IMR-90 (cell line): ENCODE results near the gene KRT4. TPM values are rescaled to one million over a fixed set of nuclear protein-coding genes. Genes with fewer than 3 reads are reported as not detected.

Experiments used
- ATAC-seq: fragments of 200-7000 bp; cut with Tn5 transposase; 2 replicates; pipeline ENCODE4 v1.9.1; 2020; ENCODE audit warnings: low read depth, mild to moderate bottlenecking, moderate library complexity
- BruUV-seq: library from RNA; stranded (reverse); fragments of 400-500 nt; replicated peaks from 2 replicates; lab custom pipeline; 2021; lab: Mats Ljungman, UMichigan
- CTCF ChIA-PET: fragments of 300-600 bp; formaldehyde crosslinking; extraction: SDS; loops from one replicate; lab custom pipeline; 2021; ENCODE audit warnings: antibody characterized with exemption; lab: Yijun Ruan, JAX
- POLR2A ChIA-PET: fragments of 300-600 bp; sonication (Branson Sonifier 250); formaldehyde crosslinking; loops from one replicate; lab custom pipeline; 2022; ENCODE audit warnings: antibody characterized with exemption; ENCODE audit not compliant: unreplicated experiment; lab: Charles Lee
- DNase-seq: peaks from one replicate; pipeline ENCODE4 v3.0.0; 2013
- H2AFZ ChIP-seq: replicated peaks from 2 replicates; pipeline ENCODE3; 2013; ENCODE audit warnings: low read length, mild to moderate bottlenecking; ENCODE audit not compliant: poor library complexity
- H2AK5ac ChIP-seq: 2 replicates; pipeline ENCODE4 v1.6.1; 2013; ENCODE audit warnings: low read depth, low read length, inconsistent platforms
- H2AK9ac ChIP-seq: replicated peaks from 2 replicates; pipeline ENCODE3; 2013; ENCODE audit warnings: mild to moderate bottlenecking, low read depth, low read length, moderate library complexity; ENCODE audit not compliant: poor library complexity
- H2BK120ac ChIP-seq: 2 replicates; pipeline ENCODE4 v1.6.1; 2013; ENCODE audit warnings: low read depth, low read length, inconsistent platforms
- H2BK15ac ChIP-seq: 3 replicates; pipeline ENCODE4 v1.6.1; 2013; ENCODE audit warnings: low read depth, low read length, inconsistent platforms
- H2BK20ac ChIP-seq: 2 replicates; pipeline ENCODE4 v1.6.1; 2013; ENCODE audit warnings: low read depth, mild to moderate bottlenecking, inconsistent platforms, low read length, moderate library complexity
- H2BK5ac ChIP-seq: 2 replicates; pipeline ENCODE4 v1.6.1; 2013; ENCODE audit warnings: mild to moderate bottlenecking, low read depth, low read length, inconsistent platforms; ENCODE audit not compliant: poor library complexity, severe bottlenecking
- H3K14ac ChIP-seq: replicated peaks from 2 replicates; pipeline ENCODE4 v1.6.1; 2013; ENCODE audit warnings: low read depth, low read length, inconsistent platforms
- H3K18ac ChIP-seq: 2 replicates; pipeline ENCODE4 v1.6.1; 2013; ENCODE audit warnings: low read depth, low read length, control low read depth
- H3K23ac ChIP-seq: 2 replicates; pipeline ENCODE4 v1.6.1; 2013; ENCODE audit warnings: low read depth, low read length, inconsistent platforms
- H3K27ac ChIP-seq: 2 replicates; pipeline ENCODE4 v1.5.1; 2013; ENCODE audit warnings: mild to moderate bottlenecking, control low read depth, low read length; ENCODE audit not compliant: insufficient read depth
- H3K27me3 ChIP-seq: 2 replicates; pipeline ENCODE4 v1.6.1; 2013; ENCODE audit warnings: low read length; ENCODE audit not compliant: control insufficient read depth, insufficient read depth
- H3K36me3 ChIP-seq: 2 replicates; pipeline ENCODE4 v1.6.1; 2013; ENCODE audit warnings: low read length, mixed read lengths; ENCODE audit not compliant: control insufficient read depth, insufficient read depth
- H3K4ac ChIP-seq: 2 replicates; pipeline ENCODE4 v1.6.1; 2013; ENCODE audit warnings: low read depth, low read length, inconsistent platforms
- H3K4me1 ChIP-seq: 2 replicates; pipeline ENCODE4 v1.6.1; 2013; ENCODE audit warnings: low read length, mixed read lengths; ENCODE audit not compliant: control insufficient read depth, insufficient read depth
- H3K4me2 ChIP-seq: 2 replicates; pipeline ENCODE4 v1.6.1; 2013; ENCODE audit warnings: low read depth, mild to moderate bottlenecking, control low read depth, low read length, moderate library complexity
- H3K4me3 ChIP-seq: 2 replicates; pipeline ENCODE4 v1.5.1; 2013; ENCODE audit warnings: low read depth, mild to moderate bottlenecking, control low read depth, low read length, moderate library complexity; ENCODE audit not compliant: insufficient read depth
- H3K56ac ChIP-seq: 2 replicates; pipeline ENCODE4 v1.6.1; 2013; ENCODE audit warnings: low read length, inconsistent platforms; ENCODE audit not compliant: insufficient read depth; ENCODE audit errors: extremely low read depth
- H3K79me1 ChIP-seq, 2 experiments: 2 replicates each; pipeline ENCODE4 v1.6.1; 2013; ENCODE audit warnings: low read length in 2 of 2, inconsistent platforms in 1 of 2, low read depth in 1 of 2
- H3K9ac ChIP-seq: 2 replicates; pipeline ENCODE4 v1.6.1; 2013; ENCODE audit warnings: low read depth, low read length, control low read depth
- H3K9me1 ChIP-seq: 2 replicates; pipeline ENCODE4 v1.6.1; 2013; ENCODE audit warnings: low read length, inconsistent platforms; ENCODE audit not compliant: insufficient read depth
- H3K9me3 ChIP-seq: 2 replicates; pipeline ENCODE4 v1.6.1; 2013; ENCODE audit warnings: low read length; ENCODE audit not compliant: control insufficient read depth, insufficient read depth
- H4K20me1 ChIP-seq: 2 replicates; pipeline ENCODE4 v1.6.1; 2013; ENCODE audit warnings: low read length, inconsistent platforms; ENCODE audit not compliant: insufficient read depth
- H4K5ac ChIP-seq: 2 replicates; pipeline ENCODE4 v1.6.1; 2013; ENCODE audit warnings: mild to moderate bottlenecking, low read depth, low read length, control low read depth
- H4K8ac ChIP-seq, 2 experiments: 2 replicates each; pipeline ENCODE4 v1.6.1; 2013; ENCODE audit warnings: low read depth in 2 of 2, low read length in 2 of 2, control low read depth in 1 of 2, inconsistent platforms in 1 of 2
- H4K91ac ChIP-seq: 2 replicates; pipeline ENCODE4 v1.6.1; 2013; ENCODE audit warnings: low read depth, low read length, inconsistent platforms; ENCODE audit not compliant: insufficient read depth
- BHLHE40 ChIP-seq: fragments of 150-350 bp; IDR thresholded peaks from 2 replicates; pipeline ENCODE4 v1.6.1; 2016; ENCODE audit warnings: mild to moderate bottlenecking, low read depth, low read length
- CEBPB ChIP-seq: IDR thresholded peaks from 2 replicates; pipeline ENCODE4 v1.6.1; 2012; ENCODE audit warnings: low read depth, low read length, improper control_type of control experiment
- CHD1 ChIP-seq: IDR thresholded peaks from 2 replicates; pipeline ENCODE4 v1.6.1; 2012; ENCODE audit warnings: low read depth, low read length, improper control_type of control experiment
- FOS ChIP-seq: fragments of 150-350 bp; IDR thresholded peaks from 2 replicates; pipeline ENCODE4 v1.6.1; 2016; ENCODE audit warnings: low read depth, low read length
- MAFK ChIP-seq: IDR thresholded peaks from 2 replicates; pipeline ENCODE4 v1.6.1; 2012; ENCODE audit warnings: low read depth, low read length, improper control_type of control experiment
- MAZ ChIP-seq: IDR thresholded peaks from 2 replicates; pipeline ENCODE4 v1.6.1; 2012; ENCODE audit warnings: low read depth, mild to moderate bottlenecking, low read length, improper control_type of control experiment, moderate library complexity, borderline replicate concordance
- MXI1 ChIP-seq: IDR thresholded peaks from 2 replicates; pipeline ENCODE4 v1.6.1; 2012; ENCODE audit warnings: low read depth, mild to moderate bottlenecking, low read length, moderate library complexity, borderline replicate concordance
- NFE2L2 ChIP-seq: fragments of 150-350 bp; IDR thresholded peaks from 2 replicates; pipeline ENCODE4 v1.6.1; 2016; ENCODE audit warnings: low read depth, mild to moderate bottlenecking, low read length
- POLR2A ChIP-seq: IDR thresholded peaks from 2 replicates; pipeline ENCODE4 v1.6.1; 2012; ENCODE audit warnings: mild to moderate bottlenecking, low read depth, low read length
- RAD21 ChIP-seq: IDR thresholded peaks from 2 replicates; pipeline ENCODE4 v1.6.1; 2012; ENCODE audit warnings: low read length, improper control_type of control experiment
- RCOR1 ChIP-seq: IDR thresholded peaks from 2 replicates; pipeline ENCODE4 v1.6.1; 2012; ENCODE audit warnings: mild to moderate bottlenecking, low read length, improper control_type of control experiment; ENCODE audit not compliant: insufficient replicate concordance
- RFX5 ChIP-seq: IDR thresholded peaks from 2 replicates; pipeline ENCODE4 v1.8.0; 2012; ENCODE audit warnings: low read depth, mild to moderate bottlenecking, low read length, moderate library complexity
- SMC3 ChIP-seq: fragments of 150-350 bp; IDR thresholded peaks from 2 replicates; pipeline ENCODE4 v1.6.1; 2016; ENCODE audit warnings: low read depth, mild to moderate bottlenecking, antibody characterized with exemption, low read length, moderate library complexity
- WGBS, 2 experiments: methylation state at CpG; one replicate each; pipeline versions ENCODE4 v1.1.5 to v1.1.7; 2013; ENCODE audit warnings: missing lambda C conversion rate in 2 of 2; ENCODE audit not compliant: insufficient read length in 1 of 2; ENCODE audit errors: extremely low coverage in 2 of 2; 5-methylcytosine and 5-hydroxymethylcytosine counted together
- dilution Hi-C: fragments of 300-500 bp; cut with HindIII; formaldehyde crosslinking; loops from one replicate; pipeline ENCODE4 v1.14.3; 2018; ENCODE audit warnings: low sequenced_read_pairs; ENCODE audit not compliant: unreplicated experiment
- in situ Hi-C: fragments of 300-500 bp; cut with MboI; formaldehyde crosslinking; loops from 3 replicates; pipeline ENCODE4 v1.14.3; 2019; ENCODE audit warnings: low sequenced_read_pairs, inconsistent platforms, mixed read lengths
- intact Hi-C: fragments of 100-400 bp; cut with micrococcal nuclease; formaldehyde crosslinking; loops from 2 replicates; pipeline ENCODE4 v1.10.0; 2022
- polyA plus RNA-seq, 3 experiments: library from polyadenylated mRNA; depleted of rRNA; stranded (reverse); fragments of >200 nt; gene quantifications; 2 replicates each; pipeline ENCODE4 v1.2.3, GENCODE V29; 2012; ENCODE audit warnings: low replicate concordance in 1 of 3
- total RNA-seq: library from RNA; depleted of rRNA; stranded (reverse); fragments of >200 nt; gene quantifications from 2 replicates; pipeline ENCODE4 v1.2.3, GENCODE V29; 2012
- TF ChIP-seq, protein P1 (sequence below): conservative IDR thresholded peaks from 2 replicates; pipeline ENCODE4 v1.5.1; 2012; ENCODE audit warnings: mild to moderate bottlenecking, low read depth, low read length, improper control_type of control experiment
- TF ChIP-seq, protein P2 (sequence below): fragments of 150-350 bp; IDR thresholded peaks from 2 replicates; pipeline ENCODE4 v1.6.1; 2016; ENCODE audit warnings: low read depth, mild to moderate bottlenecking, low read length, moderate library complexity, borderline replicate concordance
- TF ChIP-seq, protein P3 (sequence below): fragments of 150-350 bp; IDR thresholded peaks from 2 replicates; pipeline ENCODE4 v1.6.1; 2017; ENCODE audit warnings: mild to moderate bottlenecking, antibody characterized with exemption, low read length, low read depth

KRT4 gene
- total and polyA plus RNA-seq, 2 of the 4 experiments (the other 2 are of a cell fraction) = under 0.01 to 0.07 TPM

DNA sequence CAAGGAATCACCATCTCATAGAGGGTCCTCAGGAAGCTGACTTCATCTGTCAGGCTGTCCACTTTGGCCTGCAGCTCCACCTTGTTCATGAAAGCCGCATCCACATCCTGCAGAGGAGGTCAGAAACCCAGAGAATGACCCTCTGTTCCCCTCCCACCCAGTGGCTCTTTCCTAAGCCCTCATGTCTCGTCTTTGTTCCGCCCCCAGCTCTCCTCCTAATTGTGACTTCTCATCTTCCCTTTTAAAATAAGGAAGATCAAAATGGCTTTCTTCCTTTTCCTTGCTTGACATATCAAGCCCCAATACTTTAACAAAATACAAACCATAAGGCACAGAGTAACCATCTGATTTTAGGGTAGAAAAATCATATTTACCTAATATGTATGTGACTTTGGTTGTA is 41.1 kb downstream of the KRT4 start:
- no peak overlapping the region for H2AK9ac ChIP-seq
- H4K5ac ChIP-seq = no peak overlapping the region
- TF ChIP-seq, protein P1, sequence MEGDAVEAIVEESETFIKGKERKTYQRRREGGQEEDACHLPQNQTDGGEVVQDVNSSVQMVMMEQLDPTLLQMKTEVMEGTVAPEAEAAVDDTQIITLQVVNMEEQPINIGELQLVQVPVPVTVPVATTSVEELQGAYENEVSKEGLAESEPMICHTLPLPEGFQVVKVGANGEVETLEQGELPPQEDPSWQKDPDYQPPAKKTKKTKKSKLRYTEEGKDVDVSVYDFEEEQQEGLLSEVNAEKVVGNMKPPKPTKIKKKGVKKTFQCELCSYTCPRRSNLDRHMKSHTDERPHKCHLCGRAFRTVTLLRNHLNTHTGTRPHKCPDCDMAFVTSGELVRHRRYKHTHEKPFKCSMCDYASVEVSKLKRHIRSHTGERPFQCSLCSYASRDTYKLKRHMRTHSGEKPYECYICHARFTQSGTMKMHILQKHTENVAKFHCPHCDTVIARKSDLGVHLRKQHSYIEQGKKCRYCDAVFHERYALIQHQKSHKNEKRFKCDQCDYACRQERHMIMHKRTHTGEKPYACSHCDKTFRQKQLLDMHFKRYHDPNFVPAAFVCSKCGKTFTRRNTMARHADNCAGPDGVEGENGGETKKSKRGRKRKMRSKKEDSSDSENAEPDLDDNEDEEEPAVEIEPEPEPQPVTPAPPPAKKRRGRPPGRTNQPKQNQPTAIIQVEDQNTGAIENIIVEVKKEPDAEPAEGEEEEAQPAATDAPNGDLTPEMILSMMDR = no peak
- no peak for TF ChIP-seq NFE2L2
- TF ChIP-seq RCOR1 = no peak
- TF ChIP-seq POLR2A = no peak
- no peak for TF ChIP-seq SMC3
- no peak for TF ChIP-seq MAFK
- no peak for TF ChIP-seq CEBPB
- no peak for TF ChIP-seq RFX5
- no peak for TF ChIP-seq BHLHE40
- no peak for TF ChIP-seq CHD1
- TF ChIP-seq, protein P2, sequence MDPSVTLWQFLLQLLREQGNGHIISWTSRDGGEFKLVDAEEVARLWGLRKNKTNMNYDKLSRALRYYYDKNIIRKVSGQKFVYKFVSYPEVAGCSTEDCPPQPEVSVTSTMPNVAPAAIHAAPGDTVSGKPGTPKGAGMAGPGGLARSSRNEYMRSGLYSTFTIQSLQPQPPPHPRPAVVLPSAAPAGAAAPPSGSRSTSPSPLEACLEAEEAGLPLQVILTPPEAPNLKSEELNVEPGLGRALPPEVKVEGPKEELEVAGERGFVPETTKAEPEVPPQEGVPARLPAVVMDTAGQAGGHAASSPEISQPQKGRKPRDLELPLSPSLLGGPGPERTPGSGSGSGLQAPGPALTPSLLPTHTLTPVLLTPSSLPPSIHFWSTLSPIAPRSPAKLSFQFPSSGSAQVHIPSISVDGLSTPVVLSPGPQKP = no peak
- TF ChIP-seq, protein P3, sequence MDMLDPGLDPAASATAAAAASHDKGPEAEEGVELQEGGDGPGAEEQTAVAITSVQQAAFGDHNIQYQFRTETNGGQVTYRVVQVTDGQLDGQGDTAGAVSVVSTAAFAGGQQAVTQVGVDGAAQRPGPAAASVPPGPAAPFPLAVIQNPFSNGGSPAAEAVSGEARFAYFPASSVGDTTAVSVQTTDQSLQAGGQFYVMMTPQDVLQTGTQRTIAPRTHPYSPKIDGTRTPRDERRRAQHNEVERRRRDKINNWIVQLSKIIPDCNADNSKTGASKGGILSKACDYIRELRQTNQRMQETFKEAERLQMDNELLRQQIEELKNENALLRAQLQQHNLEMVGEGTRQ = no peak
- TF ChIP-seq FOS = no peak
- no peak for TF ChIP-seq MXI1
- TF ChIP-seq MAZ = no peak
- no peak for TF ChIP-seq RAD21
- no peaks in the 10 kb centered on the region for H3K36me3 ChIP-seq
- DNase-seq (no peak), ATAC-seq (no peak)
- no peak overlapping the region for H3K27ac ChIP-seq
- H2BK120ac ChIP-seq = no peak overlapping the region
- H3K4me2 ChIP-seq = no peak overlapping the region
- intact Hi-C loops = no loop called here
- H2BK20ac ChIP-seq = no peak overlapping the region
- H3K14ac ChIP-seq = no peak overlapping the region
- in situ Hi-C loops = no loop called here
- dilution Hi-C loops = no loop called here
- no peak overlapping the region for H3K4me3 ChIP-seq
- H4K91ac ChIP-seq = no peak overlapping the region
- no peaks in the 10 kb centered on the region for H3K9me1 ChIP-seq
- H3K27me3 ChIP-seq = peaks cover 28% of the 10 kb centered on the region
- no peak overlapping the region for H2BK5ac ChIP-seq
- no peaks in the 10 kb centered on the region for H4K20me1 ChIP-seq
- H3K56ac ChIP-seq = no peak overlapping the region
- H3K4ac ChIP-seq = no peak overlapping the region
- POLR2A ChIA-PET = no interaction called here
- no CpG with 5 or more reads among the region's 3 CpGs for WGBS, 2 experiments
- no peaks in the 10 kb centered on the region for H3K79me1 ChIP-seq
- CTCF ChIA-PET = no interaction called here
- no peak overlapping the region for H3K18ac ChIP-seq
- H2AK5ac ChIP-seq = no peak overlapping the region
- no peak overlapping the region for H3K9ac ChIP-seq
- H2BK15ac ChIP-seq = no peak overlapping the region
- no peaks in the 10 kb centered on the region for H3K4me1 ChIP-seq
- no peaks in the 10 kb centered on the region for H3K9me3 ChIP-seq
- H2AFZ ChIP-seq = peak overlapping the region; percentile 21
- no TSS peak for BruUV-seq
- no peak overlapping the region for H4K8ac ChIP-seq
- no peak overlapping the region for H3K23ac ChIP-seq
